Activated CD4-positive, alpha-beta memory T cell treated with anti-CD3 and anti-CD28 coated beads, Interleukin-2, amount 10 ng/mL, durations not matched to agents 7 days and 5 days (primary cell): ENCODE results near the gene MAN1B1. TPM values are rescaled to one million over a fixed set of nuclear protein-coding genes. Genes with fewer than 3 reads are reported as not detected.
A peak's percentile ranks its signal among the peaks of the same experiment; 100 is the strongest.

Source experiments
- CTCF ChIA-PET: fragments of 350-600 bp; sonication (Branson Sonifier 250); formaldehyde crosslinking; loops from one replicate; lab custom pipeline; 2021; ENCODE audit warnings: antibody characterized with exemption, inconsistent platforms; lab: Charles Lee
- POLR2A ChIA-PET: fragments of 350-600 bp; sonication (Branson Sonifier 250); formaldehyde crosslinking; loops from one replicate; lab custom pipeline; 2021; ENCODE audit warnings: antibody characterized with exemption; lab: Charles Lee
- DNase-seq: peaks from one replicate; pipeline ENCODE4 v3.0.0-alpha.2; 2020
- H3K27ac Mint-ChIP-seq: one replicate; pipeline ENCODE4 v1.8.0; 2021; ENCODE audit warnings: mild to moderate bottlenecking, mixed read lengths
- H3K27me3 Mint-ChIP-seq: one replicate; pipeline ENCODE4 v1.8.0; 2021; ENCODE audit warnings: mixed read lengths
- H3K36me3 Mint-ChIP-seq: one replicate; pipeline ENCODE4 v1.8.0; 2021; ENCODE audit warnings: low read depth, mixed read lengths
- H3K4me1 Mint-ChIP-seq: one replicate; pipeline ENCODE4 v1.8.0; 2021; ENCODE audit warnings: mixed read lengths
- H3K4me3 Mint-ChIP-seq: one replicate; pipeline ENCODE4 v1.8.0; 2021; ENCODE audit warnings: mild to moderate bottlenecking, mixed read lengths
- H3K9me3 Mint-ChIP-seq: one replicate; pipeline ENCODE4 v1.8.0; 2021; ENCODE audit warnings: mixed read lengths
- total RNA-seq, 2 experiments: library from RNA; stranded (reverse); gene quantifications; one replicate each; pipeline ENCODE4 v1.2.3, GENCODE V29; 2021

Gene MAN1B1
- 10 to 100 TPM; 51.4 to 51.9 TPM for total RNA-seq

GRCh38 chr9:137086531-137087408 lies at the start of gene MAN1B1:
TSS of gene MAN1B1 (plus strand) at chr9:137086985. CDS start at chr9:137087000, 15 bp downstream.
- Mint-ChIP-seq H3K36me3 (peaks cover 35% of the 10 kb centered on the region), H3K4me3 (peak within 1 kb of the TSS; percentile 89), H3K27ac (peak within 1 kb of the TSS; percentile 90), H3K27me3 (no peaks in the 10 kb centered on the region), H3K4me1 (peaks cover 46% of the 10 kb centered on the region), H3K9me3 (no peaks in the 10 kb centered on the region)
- DNase-seq: peak; percentile 100
- POLR2A ChIA-PET: interaction anchor here (0.7 to 6.5 kb wide), 27 partner anchors 9 to 547 kb away, joined by 3 to 87 read pairs (median 5); partner anchors contain the start of genes ANAPC2, CLIC3, CYSRT1 and EXD3
- CTCF ChIA-PET: interaction anchor here (0.5 to 5.7 kb wide), 20 partner anchors 9 to 843 kb away, joined by 3 to 73 read pairs (median 4); partner anchors contain the start of genes CYSRT1, NPDC1, RNF224 and SAPCD2

DNA sequence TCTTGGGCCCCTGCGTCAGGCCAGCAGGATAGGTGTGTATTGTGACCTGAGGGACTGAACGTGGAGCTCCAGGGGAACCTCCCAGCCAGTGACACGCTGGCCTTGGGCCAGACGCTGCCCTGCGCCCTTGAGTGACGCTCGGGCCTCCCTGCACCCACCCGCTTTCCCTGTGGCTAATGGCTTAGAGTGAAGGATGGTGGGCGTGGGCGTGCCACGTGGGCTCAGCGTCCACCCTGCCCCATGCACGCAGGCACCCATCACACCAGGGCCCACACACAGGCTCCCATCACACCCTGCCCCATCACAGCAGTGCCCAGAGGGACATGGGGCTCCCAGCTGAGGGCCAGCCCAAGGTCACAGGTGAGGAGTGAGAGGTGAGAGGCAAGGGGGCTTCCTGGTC lies 49.8 kb upstream of the MAN1B1 start:
- Mint-ChIP-seq H3K4me3 (no peak overlapping the region), H3K27ac (no peak overlapping the region), H3K4me1 (peaks cover 35% of the 10 kb centered on the region), H3K27me3 (no peaks in the 10 kb centered on the region), H3K36me3 (peaks cover 3% of the 10 kb centered on the region), H3K9me3 (no peaks in the 10 kb centered on the region)
- CTCF ChIA-PET: interaction anchor here (1.2 to 9.9 kb wide), 5 partner anchors 8 to 150 kb away, joined by 3 to 149 read pairs (median 12); partner anchors contain the start of genes C8G, FBXW5, NPDC1 and TRAF2
- no peak for DNase-seq
- POLR2A ChIA-PET: interaction anchor here (0.9 to 1.3 kb wide), 2 partner anchors 8 to 44 kb away, joined by 3 to 5 read pairs; partner anchors contain the start of gene ABCA2

GRCh38 chr9:137037483-137037882 lies 49.3 kb upstream of the MAN1B1 start:
- DNase-seq: no peak
- H3K9me3 Mint-ChIP-seq: no peaks in the 10 kb centered on the region
- ChIA-PET CTCF (interaction anchor here (1.2 to 9.9 kb wide), 4 partner anchors 8 to 151 kb away, joined by 3 to 149 read pairs (median 8); partner anchors contain the start of genes C8G, FBXW5 and TRAF2), POLR2A (interaction anchor here (0.9 to 1.3 kb wide), 3 partner anchors 9 to 44 kb away, joined by 3 to 5 read pairs (median 5); partner anchors contain the start of gene ABCA2)
- H3K4me3 Mint-ChIP-seq: no peak overlapping the region
- H3K27me3 Mint-ChIP-seq: no peaks in the 10 kb centered on the region
- peaks cover 30% of the 10 kb centered on the region for H3K4me1 Mint-ChIP-seq
- H3K36me3 Mint-ChIP-seq: peaks cover 3% of the 10 kb centered on the region
- H3K27ac Mint-ChIP-seq: no peak overlapping the region

GRCh38 chr9:137038916-137039315 lies 47.9 kb upstream of the MAN1B1 start:
- Mint-ChIP-seq H3K4me1 (peaks cover 20% of the 10 kb centered on the region), H3K4me3 (no peak overlapping the region), H3K36me3 (peaks cover 3% of the 10 kb centered on the region), H3K9me3 (no peaks in the 10 kb centered on the region), H3K27ac (no peak overlapping the region), H3K27me3 (no peaks in the 10 kb centered on the region)
- no peak for DNase-seq
- ChIA-PET CTCF (interaction anchor here (3.1 kb wide), 1 partner anchor 10 kb away, joined by 12 read pairs; no protein-coding TSS in a partner anchor), POLR2A (interaction anchor here (1.2 kb wide), 1 partner anchor 29 kb away, joined by 5 read pairs; no protein-coding TSS in a partner anchor)

- H3K9me3 Mint-ChIP-seq: no peaks in the 10 kb centered on the region
- no peak overlapping the region for H3K4me3 Mint-ChIP-seq
- H3K36me3 Mint-ChIP-seq: peaks cover 3% of the 10 kb centered on the region
- H3K4me1 Mint-ChIP-seq: peaks cover 23% of the 10 kb centered on the region
- H3K27me3 Mint-ChIP-seq: peaks cover 2% of the 10 kb centered on the region
- no peak for DNase-seq
- H3K27ac Mint-ChIP-seq: no peak overlapping the region
- CTCF ChIA-PET: interaction anchor here (3.1 kb wide), 1 partner anchor 11 kb away, joined by 12 read pairs; no protein-coding TSS in a partner anchor
- POLR2A ChIA-PET: no interaction called here
These were observed 47.0 kb upstream of the MAN1B1 start for GRCh38 chr9:137039611-137040366.

GRCh38 chr9:137040568-137040967 lies 46.2 kb upstream of the MAN1B1 start:
- peaks cover 3% of the 10 kb centered on the region for H3K36me3 Mint-ChIP-seq
- CTCF ChIA-PET: no interaction called here
- peaks cover 6% of the 10 kb centered on the region for H3K27me3 Mint-ChIP-seq
- peaks cover 19% of the 10 kb centered on the region for H3K4me1 Mint-ChIP-seq
- POLR2A ChIA-PET: no interaction called here
- no peaks in the 10 kb centered on the region for H3K9me3 Mint-ChIP-seq
- no peak for DNase-seq
- no peak overlapping the region for H3K27ac Mint-ChIP-seq
- no peak overlapping the region for H3K4me3 Mint-ChIP-seq

DNA sequence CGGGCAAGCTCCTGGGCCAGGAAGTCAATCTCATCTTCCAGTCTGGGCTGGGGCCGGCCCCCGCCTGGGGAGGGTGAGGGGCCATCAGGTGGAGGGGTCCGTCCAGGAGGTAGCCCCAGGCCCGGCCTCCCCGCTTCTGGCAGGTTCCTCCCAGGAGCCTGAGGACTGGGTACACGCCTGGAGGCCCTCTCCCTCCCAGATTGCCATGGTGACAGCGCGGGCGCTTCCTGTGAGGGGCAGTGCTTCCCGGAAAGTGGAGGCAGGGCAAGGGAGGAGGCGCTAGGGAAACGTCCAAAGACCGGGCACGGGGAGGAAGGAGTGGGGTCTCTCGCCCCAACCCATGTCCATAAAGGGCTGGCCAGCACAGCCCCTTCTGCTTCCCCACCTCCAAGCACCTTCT lies 45.7 kb upstream of the MAN1B1 start:
- ChIA-PET CTCF (no interaction called here), POLR2A (no interaction called here)
- no peak overlapping the region for H3K27ac Mint-ChIP-seq
- H3K4me3 Mint-ChIP-seq: no peak overlapping the region
- H3K36me3 Mint-ChIP-seq: peaks cover 3% of the 10 kb centered on the region
- no peaks in the 10 kb centered on the region for H3K9me3 Mint-ChIP-seq
- peaks cover 6% of the 10 kb centered on the region for H3K27me3 Mint-ChIP-seq
- DNase-seq: no peak
- H3K4me1 Mint-ChIP-seq: peaks cover 19% of the 10 kb centered on the region

GRCh38 chr9:137042751-137043727 lies 43.7 kb upstream of the MAN1B1 start:
- no peak overlapping the region for H3K27ac Mint-ChIP-seq
- H3K27me3 Mint-ChIP-seq: peaks cover 22% of the 10 kb centered on the region
- no peaks in the 10 kb centered on the region for H3K9me3 Mint-ChIP-seq
- CTCF ChIA-PET: interaction anchor here (2.3 to 2.5 kb wide), 2 partner anchors 8 to 14 kb away, joined by 17 to 18 read pairs; partner anchors contain the start of gene ABCA2
- H3K4me1 Mint-ChIP-seq: peaks cover 23% of the 10 kb centered on the region
- no peak for DNase-seq
- H3K36me3 Mint-ChIP-seq: no peaks in the 10 kb centered on the region
- H3K4me3 Mint-ChIP-seq: no peak overlapping the region
- POLR2A ChIA-PET: interaction anchor here (2.2 kb wide), 1 partner anchor 9 kb away, joined by 12 read pairs; no protein-coding TSS in a partner anchor

- H3K4me3 Mint-ChIP-seq: peak overlapping the region; percentile 76
- no peaks in the 10 kb centered on the region for H3K9me3 Mint-ChIP-seq
- ChIA-PET CTCF (interaction anchor here (2.3 to 2.5 kb wide), 2 partner anchors 9 to 15 kb away, joined by 17 to 18 read pairs; partner anchors contain the start of gene ABCA2), POLR2A (interaction anchor here (0.9 to 2.2 kb wide), 5 partner anchors 10 to 86 kb away, joined by 3 to 12 read pairs (median 6); no protein-coding TSS in a partner anchor)
- no peaks in the 10 kb centered on the region for H3K36me3 Mint-ChIP-seq
- H3K27me3 Mint-ChIP-seq: peaks cover 22% of the 10 kb centered on the region
- DNase-seq: no peak
- H3K27ac Mint-ChIP-seq: no peak overlapping the region
- H3K4me1 Mint-ChIP-seq: peaks cover 23% of the 10 kb centered on the region
These were observed 42.7 kb upstream of the MAN1B1 start for GRCh38 chr9:137044037-137044436.

GRCh38 chr9:137044502-137045177 lies 42.1 kb upstream of the MAN1B1 start:
- peak overlapping the region; percentile 65 for H3K27ac Mint-ChIP-seq
- peak overlapping the region; percentile 76 for H3K4me3 Mint-ChIP-seq
- H3K9me3 Mint-ChIP-seq: no peaks in the 10 kb centered on the region
- H3K4me1 Mint-ChIP-seq: peaks cover 26% of the 10 kb centered on the region
- POLR2A ChIA-PET: interaction anchor here (0.9 to 2.2 kb wide), 5 partner anchors 10 to 85 kb away, joined by 3 to 12 read pairs (median 6); no protein-coding TSS in a partner anchor
- CTCF ChIA-PET: interaction anchor here (0.8 to 2.5 kb wide), 4 partner anchors 10 to 41 kb away, joined by 3 to 18 read pairs (median 10); partner anchors contain the start of gene ABCA2
- H3K27me3 Mint-ChIP-seq: peaks cover 25% of the 10 kb centered on the region
- no peaks in the 10 kb centered on the region for H3K36me3 Mint-ChIP-seq
- DNase-seq: no peak
